Measurements from ENCODE around the gene OSBPL9.
A peak's percentile ranks its signal among the peaks of the same experiment; 100 is the strongest.
"Not testable (repeated sequence)": the region's sequence is repeated elsewhere in the genome, so short reads cannot be mapped to it uniquely, and the experiment has no call there.

Gene OSBPL9

GRCh38 chr1:51605961-51606723 is 10.8 kb upstream of the OSBPL9 start:
- FAIRE-seq (no peak), DNase-seq (ENCODE audit: insufficient read length, low spot score) (no peak)

GRCh38 chr1:51607681-51608095 is 9.2 kb upstream of the OSBPL9 start:
- DNase-seq (ENCODE audit: insufficient read length, low spot score) (no peak), FAIRE-seq (no peak)

GRCh38 chr1:51610104-51610503 is 6.8 kb upstream of the OSBPL9 start:
- DNase-seq (ENCODE audit: insufficient read length, low spot score); FAIRE-seq: not testable (repeated sequence)

GRCh38 chr1:51610637-51611036 is 6.3 kb upstream of the OSBPL9 start:
- no peak for DNase-seq (ENCODE audit: insufficient read length, low spot score)
- no peak for FAIRE-seq

- FAIRE-seq (no peak), DNase-seq (ENCODE audit: insufficient read length, low spot score) (no peak)
Measured at GRCh38 chr1:51612447-51612961, 4.4 kb upstream of the OSBPL9 start.

- FAIRE-seq (no peak), DNase-seq (ENCODE audit: insufficient read length, low spot score) (no peak)
Measured at GRCh38 chr1:51615780-51616291, 1.1 kb upstream of the OSBPL9 start.

- FAIRE-seq = no peak
- DNase-seq (ENCODE audit: insufficient read length, low spot score) = no peak
Measured at GRCh38 chr1:51616490-51616889, 402 bp upstream of the OSBPL9 start.

- no peak for DNase-seq (ENCODE audit: insufficient read length, low spot score)
- FAIRE-seq = no peak
Measured at GRCh38 chr1:51618715-51619114, 1.8 kb downstream of the OSBPL9 start.

- FAIRE-seq = no peak
Measured at GRCh38 chr1:51620470-51620869, 3.6 kb downstream of the OSBPL9 start.

GRCh38 chr1:51621161-51621560 is 4.3 kb downstream of the OSBPL9 start:
- FAIRE-seq (no peak), DNase-seq (ENCODE audit: insufficient read length, low spot score) (no peak)

More at GRCh38 chr1:51620470-51620869, 3.6 kb downstream of the OSBPL9 start:
- DNase-seq (ENCODE audit: insufficient read length, low spot score) = no peak

GRCh38 chr1:51621841-51622454 is 5.1 kb downstream of the OSBPL9 start:
- DNase-seq (ENCODE audit: insufficient read length, low spot score) (no peak), FAIRE-seq (no peak)

GRCh38 chr1:51622455-51622913 is 5.6 kb downstream of the OSBPL9 start:
- peak; percentile 46 for DNase-seq (ENCODE audit: insufficient read length, low spot score)
- peak; percentile 31 for FAIRE-seq

GRCh38 chr1:51623025-51623424 is 6.1 kb downstream of the OSBPL9 start:
- no peak for FAIRE-seq

GRCh38 chr1:51623450-51623849 is 6.6 kb downstream of the OSBPL9 start:
- DNase-seq (ENCODE audit: insufficient read length, low spot score) (no peak), FAIRE-seq (no peak)

More at GRCh38 chr1:51623025-51623424, 6.1 kb downstream of the OSBPL9 start:
- DNase-seq (ENCODE audit: insufficient read length, low spot score) = no peak

- no peak for DNase-seq (ENCODE audit: insufficient read length, low spot score)
- FAIRE-seq = no peak
Measured at GRCh38 chr1:51624855-51625254, 8.0 kb downstream of the OSBPL9 start.

GRCh38 chr1:51627672-51628071 is 10.8 kb downstream of the OSBPL9 start:
- peak; percentile 48 for DNase-seq (ENCODE audit: insufficient read length, low spot score)
- no peak for FAIRE-seq

- FAIRE-seq (no peak), DNase-seq (ENCODE audit: insufficient read length, low spot score) (no peak)
Measured at GRCh38 chr1:51628715-51629590, 12.1 kb downstream of the OSBPL9 start.

- no peak for FAIRE-seq
- DNase-seq (ENCODE audit: insufficient read length, low spot score) = no peak
Measured at GRCh38 chr1:51629918-51630317, 13.0 kb downstream of the OSBPL9 start.

- DNase-seq (ENCODE audit: insufficient read length, low spot score) = no peak
- FAIRE-seq = no peak
Measured at GRCh38 chr1:51630393-51630792, 13.5 kb downstream of the OSBPL9 start.

GRCh38 chr1:51630922-51631321 is 14.0 kb downstream of the OSBPL9 start:
- DNase-seq (ENCODE audit: insufficient read length, low spot score) (no peak), FAIRE-seq (no peak)

- FAIRE-seq (no peak), DNase-seq (ENCODE audit: insufficient read length, low spot score) (no peak)
Measured at GRCh38 chr1:51631747-51632146, 14.9 kb downstream of the OSBPL9 start.
